Esophagus (tissue), 2 donors: Measurements from ENCODE around the gene TMEM266. TPM values are rescaled to one million over a fixed set of nuclear protein-coding genes. Genes with fewer than 3 reads are reported as not detected.

ENCODE experiments used
- H3K27ac ChIP-seq, 2 donors: one replicate each; pipeline ENCODE4 v1.5.1; 2013; ENCODE audit warnings: low read depth in 2 of 2, mild to moderate bottlenecking in 2 of 2, inconsistent platforms in 1 of 2, low read length in 1 of 2, moderate library complexity in 1 of 2
- H3K27me3 ChIP-seq, 2 donors: one replicate each; pipeline ENCODE4 v1.6.1; 2013; ENCODE audit warnings: low read length in 2 of 2, control low read depth in 1 of 2, mild to moderate bottlenecking in 1 of 2; ENCODE audit not compliant: insufficient read depth in 2 of 2, control insufficient read depth in 1 of 2
- H3K36me3 ChIP-seq, 2 donors: one replicate each; pipeline ENCODE4 v1.6.1; 2013; ENCODE audit warnings: low read length in 1 of 2; ENCODE audit not compliant: control insufficient read depth in 2 of 2, insufficient read depth in 2 of 2
- H3K4me1 ChIP-seq, 2 donors: one replicate each; pipeline ENCODE4 v1.6.1; 2013; ENCODE audit warnings: low read length in 1 of 2; ENCODE audit not compliant: control insufficient read depth in 2 of 2, insufficient read depth in 2 of 2
- H3K4me3 ChIP-seq, 2 donors: one replicate each; pipeline ENCODE4 v1.5.1; 2013; ENCODE audit warnings: low read length in 2 of 2, mild to moderate bottlenecking in 2 of 2, low read depth in 1 of 2, moderate library complexity in 1 of 2
- H3K9me3 ChIP-seq, 2 donors: one replicate each; pipeline ENCODE4 v1.6.1; 2013; ENCODE audit warnings: mild to moderate bottlenecking in 2 of 2, low read depth in 1 of 2, low read length in 1 of 2, moderate library complexity in 1 of 2; ENCODE audit not compliant: control insufficient read depth in 2 of 2, insufficient read depth in 1 of 2
- WGBS, 2 donors: extraction: QIAGEN DNeasy Blood & Tissue Kit; methylation state at CpG; one replicate each; pipeline ENCODE4 v1.1.7; 2013; 5-methylcytosine and 5-hydroxymethylcytosine counted together
- polyA plus RNA-seq, 2 donors: library from polyadenylated mRNA; stranded (reverse); fragments of 200-250 nt; gene quantifications; one replicate each; pipeline ENCODE4 v1.2.3, GENCODE V29; 2013
- donor health status: healthy with polysubstance abuse.
- donor health status: Bipolar disorder and iron deficiency.

The TMEM266 gene
- polyA plus RNA-seq, 2 donors = 0.06 to 0.14 TPM

DNA sequence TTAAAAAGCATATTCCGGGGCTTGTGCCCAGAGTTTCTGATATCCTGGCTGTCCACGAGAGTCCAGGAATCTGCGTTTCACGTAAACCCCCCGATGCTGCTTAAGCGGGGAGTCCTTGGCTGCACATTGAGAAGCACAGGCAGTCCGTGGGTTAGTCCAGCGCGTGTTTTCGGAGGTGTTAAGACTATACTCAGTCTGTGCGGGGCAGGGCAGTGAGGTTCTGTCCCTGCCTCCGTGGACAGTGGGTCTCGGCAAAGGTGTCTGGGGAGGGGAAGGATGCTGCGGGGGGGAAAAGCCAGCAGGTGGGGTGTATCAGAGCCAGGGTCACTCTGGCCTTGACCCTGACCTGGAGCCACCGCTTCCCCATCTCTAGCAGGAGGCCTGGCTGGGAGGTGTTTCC lies 106.2 kb downstream of the TMEM266 start:
- no peak overlapping the region for H3K27ac ChIP-seq
- 93% methylated on average over 15 of the region's 15 CpGs for WGBS, 2 donors
- H3K27me3 ChIP-seq = no peaks in the 10 kb centered on the region
- H3K4me3 ChIP-seq = no peak overlapping the region
- no peaks in the 10 kb centered on the region for H3K36me3 ChIP-seq
- H3K9me3 ChIP-seq = no peaks in the 10 kb centered on the region
- peaks cover 2 to 12% of the 10 kb centered on the region in 2 donors for H3K4me1 ChIP-seq

DNA sequence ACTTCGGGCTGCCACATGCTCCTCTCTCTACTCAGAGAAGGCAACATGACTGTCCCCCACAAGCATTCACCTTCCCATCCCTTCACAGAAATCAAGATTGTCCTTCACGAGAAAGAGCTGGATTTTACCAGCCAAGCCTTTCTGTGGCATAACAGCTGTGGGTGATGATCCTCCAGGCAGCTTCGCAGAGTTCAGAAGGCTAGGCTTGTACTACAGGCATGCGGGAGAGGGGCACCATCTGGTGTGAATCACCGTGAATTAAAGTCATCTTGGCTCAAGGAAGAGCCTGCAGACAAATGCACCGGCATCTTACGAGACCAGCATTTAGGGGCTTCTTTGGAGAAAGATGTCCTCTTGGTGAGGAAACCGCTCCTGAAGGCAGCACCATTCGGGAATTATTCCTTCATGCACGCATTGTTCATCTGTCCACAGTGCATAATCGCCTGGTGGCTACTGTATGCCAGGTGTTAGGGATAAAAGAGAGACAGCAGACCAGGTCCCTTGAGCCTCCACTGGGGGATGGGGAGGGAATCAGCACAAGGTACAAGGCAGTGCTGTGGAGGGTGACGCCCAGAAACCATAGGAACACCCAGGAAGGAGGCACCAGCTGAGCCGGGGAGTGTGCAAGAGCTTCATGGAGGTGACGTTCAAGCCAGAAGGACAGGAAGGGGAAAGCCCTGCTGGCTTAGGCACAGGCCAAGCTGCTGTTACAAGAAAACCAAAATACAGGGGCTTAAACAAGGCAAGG lies 108.6 kb downstream of the TMEM266 start:
- no peaks in the 10 kb centered on the region for H3K27me3 ChIP-seq
- no peaks in the 10 kb centered on the region for H3K9me3 ChIP-seq
- H3K4me1 ChIP-seq = peaks cover 0 to 2% of the 10 kb centered on the region in 2 donors
- no peaks in the 10 kb centered on the region for H3K36me3 ChIP-seq
- no peak overlapping the region for H3K4me3 ChIP-seq
- WGBS, 2 donors = 86 to 87% methylated on average over 14 of the region's 14 CpGs
- no peak overlapping the region for H3K27ac ChIP-seq

DNA sequence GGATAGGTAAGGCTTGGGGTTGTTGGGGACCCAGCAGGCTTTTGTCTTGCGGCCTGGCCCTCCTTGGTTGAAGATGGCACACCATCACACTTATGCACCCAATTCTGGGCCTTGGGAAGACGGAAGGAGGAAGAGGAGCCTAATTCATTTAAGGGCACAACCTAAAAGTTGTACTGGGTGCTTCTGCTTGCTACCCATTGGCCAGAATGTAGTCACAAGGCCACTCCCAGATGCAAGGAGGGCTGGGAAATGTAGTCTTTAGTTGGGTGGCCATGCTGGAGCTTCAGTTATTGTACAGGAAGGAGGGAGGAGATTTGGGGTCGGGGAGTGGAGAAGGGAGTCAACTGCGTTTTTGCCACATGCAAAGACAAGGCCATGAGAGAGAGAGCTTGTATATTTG lies 109.2 kb downstream of the TMEM266 start:
- Histone ChIP-seq H3K36me3 (no peaks in the 10 kb centered on the region), H3K9me3 (no peaks in the 10 kb centered on the region), H3K27ac (no peak overlapping the region), H3K27me3 (no peaks in the 10 kb centered on the region), H3K4me3 (no peak overlapping the region), H3K4me1 (no peaks in the 10 kb centered on the region)
- WGBS, 2 donors = 77 to 81% methylated on average over 4 of the region's 4 CpGs

DNA sequence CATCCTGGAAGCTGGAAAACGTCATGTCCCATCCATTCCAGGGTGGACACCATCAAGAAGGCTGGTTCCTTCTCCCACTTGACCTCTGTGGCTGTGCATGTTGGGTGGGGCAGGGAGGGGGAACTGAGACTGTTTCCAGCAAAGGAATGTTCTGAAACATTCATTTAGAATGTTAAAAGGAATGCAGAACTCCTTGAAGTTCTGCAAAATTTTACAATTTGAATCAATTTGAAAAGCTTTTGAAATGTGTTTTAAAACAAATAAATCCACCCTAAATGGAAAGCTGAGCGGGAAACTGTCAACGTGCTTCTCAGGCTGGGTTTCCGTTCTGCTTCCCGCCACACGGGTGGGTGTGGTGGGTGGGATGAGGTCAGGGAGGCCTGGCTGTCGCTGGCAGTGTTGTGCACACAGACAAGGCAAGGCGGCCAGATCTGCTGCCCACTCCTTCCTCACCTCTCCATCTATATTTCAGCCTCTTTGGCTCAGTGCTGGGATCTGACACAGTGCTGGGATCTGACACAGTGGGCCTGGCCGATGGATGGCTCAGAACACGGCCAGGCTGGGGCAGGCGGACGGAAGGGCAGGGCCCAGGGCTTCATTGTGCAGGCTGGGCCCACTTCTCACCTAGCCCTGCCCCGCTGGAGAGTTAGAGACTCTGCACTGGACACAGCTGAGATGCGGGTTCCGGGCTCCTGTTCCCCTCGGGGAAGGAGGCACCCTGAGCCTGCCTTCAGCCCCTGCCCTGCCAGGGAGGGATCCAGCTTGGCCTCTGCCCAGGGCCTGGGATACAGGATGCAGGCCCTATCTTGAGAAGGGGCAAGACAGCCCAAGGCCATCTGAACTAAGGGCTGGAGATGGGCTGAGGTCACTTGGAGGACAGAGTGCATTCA lies 110.4 kb downstream of the TMEM266 start:
- Histone ChIP-seq H3K36me3 (no peaks in the 10 kb centered on the region), H3K9me3 (no peaks in the 10 kb centered on the region), H3K4me1 (no peaks in the 10 kb centered on the region), H3K27ac (peak overlapping the region in 1 of 2 donors; percentile 29), H3K4me3 (no peak overlapping the region), H3K27me3 (no peaks in the 10 kb centered on the region)
- 80% methylated on average over 16 of the region's 16 CpGs for WGBS, 2 donors

DNA sequence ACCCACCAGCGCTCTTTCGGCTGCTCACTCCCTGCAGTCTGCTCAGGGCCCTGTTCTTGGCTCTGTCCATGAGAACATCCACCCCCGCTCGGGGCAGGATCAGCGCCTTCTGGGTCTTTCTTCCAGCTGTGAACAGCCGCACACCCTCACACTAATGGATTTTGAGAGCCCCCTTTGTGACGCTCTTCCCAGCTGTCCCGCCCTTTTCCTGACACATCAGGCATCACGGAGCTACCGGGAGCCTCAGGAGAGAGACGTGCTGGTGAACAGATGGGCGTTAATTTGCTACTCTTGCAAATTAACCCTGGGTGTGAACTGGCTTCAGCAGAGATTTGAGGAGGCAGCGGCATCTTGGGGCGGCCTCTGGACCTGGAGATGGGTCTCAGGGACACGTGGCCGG lies 113.0 kb downstream of the TMEM266 start:
- no peaks in the 10 kb centered on the region for H3K36me3 ChIP-seq
- no peaks in the 10 kb centered on the region for H3K27me3 ChIP-seq
- no peak overlapping the region for H3K27ac ChIP-seq
- 67 to 71% methylated on average over 16 of the region's 16 CpGs for WGBS, 2 donors
- H3K9me3 ChIP-seq = no peaks in the 10 kb centered on the region
- no peak overlapping the region for H3K4me3 ChIP-seq
- peaks cover under 1 to 4% of the 10 kb centered on the region in 2 donors for H3K4me1 ChIP-seq

DNA sequence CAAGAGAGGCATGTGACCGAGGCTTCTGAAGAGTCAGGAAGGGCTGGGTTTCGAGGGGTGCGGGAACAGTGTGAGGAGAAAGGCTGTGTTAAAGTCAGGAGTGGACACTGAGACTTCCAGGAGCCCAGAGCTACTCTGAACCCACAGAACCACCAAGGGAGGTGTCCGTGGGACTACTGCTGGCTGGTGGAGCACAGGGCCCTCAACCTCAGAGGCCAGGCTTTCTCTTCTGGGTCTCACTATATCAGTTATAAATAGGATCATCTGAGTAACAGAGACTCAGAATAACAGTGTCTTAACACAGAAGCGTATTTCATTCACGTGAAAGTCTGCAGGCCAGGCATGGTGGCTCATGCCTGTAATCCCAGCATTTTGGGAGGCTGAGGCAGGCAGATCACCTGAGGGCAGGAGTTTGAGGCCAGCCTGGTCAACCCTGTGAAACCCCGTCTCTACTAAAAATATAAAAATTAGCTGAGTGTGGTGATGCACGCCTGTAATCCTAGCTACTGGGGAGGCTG lies 113.6 kb downstream of the TMEM266 start:
- H3K27me3 ChIP-seq = no peaks in the 10 kb centered on the region
- no peak overlapping the region for H3K27ac ChIP-seq
- H3K9me3 ChIP-seq = no peaks in the 10 kb centered on the region
- H3K4me1 ChIP-seq = peaks cover 2 to 9% of the 10 kb centered on the region in 2 donors
- 85 to 87% methylated on average over 8 of the region's 8 CpGs for WGBS, 2 donors
- no peak overlapping the region for H3K4me3 ChIP-seq
- no peaks in the 10 kb centered on the region for H3K36me3 ChIP-seq

DNA sequence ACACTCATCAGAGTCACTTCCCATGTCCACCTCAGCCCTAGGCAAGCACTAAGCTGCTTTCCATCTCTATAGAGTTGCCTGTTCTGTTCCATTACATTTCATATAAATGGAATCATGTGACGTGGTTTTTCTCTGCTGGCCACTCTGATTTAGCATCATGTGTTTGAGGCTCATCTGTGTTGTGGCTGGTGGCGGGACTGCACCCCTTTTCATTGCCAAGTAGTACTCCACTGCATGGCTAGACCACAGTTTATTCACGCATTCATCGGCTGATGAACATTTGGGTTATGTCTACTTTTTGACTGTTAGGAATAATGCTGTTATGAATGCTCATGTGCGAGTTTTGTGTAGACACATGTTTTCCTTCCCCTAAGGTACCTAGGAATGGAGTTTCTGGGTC lies 114.9 kb downstream of the TMEM266 start:
- Histone ChIP-seq H3K27me3 (no peaks in the 10 kb centered on the region), H3K4me1 (peaks cover 2 to 10% of the 10 kb centered on the region in 2 donors), H3K4me3 (no peak overlapping the region), H3K27ac (no peak overlapping the region), H3K9me3 (no peaks in the 10 kb centered on the region), H3K36me3 (no peaks in the 10 kb centered on the region)
- 89 to 93% methylated on average over 5 of the region's 5 CpGs for WGBS, 2 donors

DNA sequence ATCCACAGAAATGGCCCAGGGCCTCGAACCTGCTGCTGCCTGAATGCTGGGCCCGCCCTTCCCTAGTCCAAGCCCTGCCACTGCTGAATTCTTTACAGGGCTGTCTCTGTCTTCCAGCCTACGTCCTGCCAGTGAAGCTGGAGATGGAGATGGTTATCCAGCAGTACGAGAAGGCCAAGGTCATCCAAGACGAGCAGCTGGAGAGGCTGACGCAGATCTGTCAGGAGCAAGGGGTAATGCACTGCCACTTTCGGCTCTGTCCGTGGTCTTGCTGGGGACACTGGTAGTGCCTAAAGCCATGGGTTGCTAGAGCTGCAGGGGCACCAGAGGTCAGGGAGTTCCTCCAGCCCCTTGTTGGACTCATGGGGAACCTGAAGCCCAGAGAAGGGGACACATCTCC lies 115.7 kb downstream of the TMEM266 start:
- 90 to 93% methylated on average over 8 of the region's 8 CpGs for WGBS, 2 donors

DNA sequence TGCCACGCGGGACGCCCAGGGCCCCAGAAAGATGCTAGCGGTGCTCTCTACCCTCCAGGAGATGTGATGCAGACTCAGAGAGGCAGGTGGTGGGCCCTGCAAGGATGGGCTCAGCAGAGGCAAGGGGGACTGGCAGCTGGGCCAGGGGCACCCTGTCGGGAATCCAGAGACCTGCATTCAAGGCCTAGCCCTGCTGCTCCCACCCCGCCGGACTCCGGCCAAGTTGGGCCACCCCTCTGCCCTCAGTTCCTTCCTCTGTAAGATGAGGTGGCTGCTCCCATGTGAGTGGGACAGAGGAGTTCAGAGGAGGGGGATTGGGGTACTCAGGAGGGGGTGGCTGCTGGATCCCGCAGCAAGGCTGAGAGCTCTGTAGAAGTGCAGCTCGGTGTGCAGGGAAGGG lies 116.3 kb downstream of the TMEM266 start:
- Histone ChIP-seq H3K9me3 (no peaks in the 10 kb centered on the region), H3K27ac (no peak overlapping the region), H3K4me1 (peaks cover 2 to 10% of the 10 kb centered on the region in 2 donors), H3K36me3 (no peaks in the 10 kb centered on the region), H3K27me3 (no peaks in the 10 kb centered on the region), H3K4me3 (no peak overlapping the region)
- WGBS, 2 donors = 94 to 97% methylated on average over 10 of the region's 10 CpGs

More for the DNA sequence above, 115.7 kb downstream of the TMEM266 start:
- Histone ChIP-seq H3K36me3 (no peaks in the 10 kb centered on the region), H3K27me3 (no peaks in the 10 kb centered on the region), H3K9me3 (no peaks in the 10 kb centered on the region), H3K4me1 (peaks cover 2 to 10% of the 10 kb centered on the region in 2 donors), H3K27ac (no peak overlapping the region), H3K4me3 (no peak overlapping the region)
